CD14-positive monocyte (primary cell): ENCODE data around the gene DTNBP1. TPM values are rescaled to one million over a fixed set of nuclear protein-coding genes. Genes with fewer than 3 reads are reported as not detected.

Experiments
- DNase-seq, 3 donors: peaks; one replicate each; pipeline ENCODE4 v3.0.0-alpha.2; 2011 to 2022
- H2AFZ ChIP-seq: 2 replicates; pipeline ENCODE4 v1.6.0; 2012; ENCODE audit warnings: mild to moderate bottlenecking, low read depth, low read length, inconsistent platforms; ENCODE audit not compliant: insufficient read depth, poor library complexity, severe bottlenecking
- H3K27ac ChIP-seq, 2 donors: 1 replicate in 1 of 2; 2 replicates in 1 of 2; pipeline ENCODE4 v1.5.1; 2012 to 2013; ENCODE audit warnings: low read length in 2 of 2, control low read depth in 1 of 2, inconsistent platforms in 1 of 2, low read depth in 1 of 2, mild to moderate bottlenecking in 1 of 2
- H3K27me3 ChIP-seq, 2 donors: one replicate each; pipeline versions ENCODE4 v1.6.0 to v1.6.1; 2011 to 2013; ENCODE audit warnings: low read length in 2 of 2; ENCODE audit not compliant: control insufficient read depth in 2 of 2, insufficient read depth in 2 of 2
- H3K36me3 ChIP-seq, 2 donors: replicated peaks in 1 of 2; 1 replicate in 1 of 2; 2 replicates in 1 of 2; pipeline versions ENCODE4 v1.5.1 to v1.6.1; 2012 to 2013; ENCODE audit warnings: low read length in 2 of 2, control low read depth in 1 of 2, inconsistent platforms in 1 of 2, mild to moderate bottlenecking in 1 of 2; ENCODE audit not compliant: insufficient read depth in 2 of 2, control insufficient read depth in 1 of 2
- H3K4me1 ChIP-seq, 2 donors: 1 replicate in 1 of 2; 2 replicates in 1 of 2; pipeline versions ENCODE4 v1.5.1 to v1.6.1; 2012 to 2013; ENCODE audit warnings: low read length in 2 of 2, control low read depth in 1 of 2, inconsistent platforms in 1 of 2, mild to moderate bottlenecking in 1 of 2, moderate library complexity in 1 of 2; ENCODE audit not compliant: insufficient read depth in 2 of 2, control insufficient read depth in 1 of 2
- H3K4me2 ChIP-seq: replicated peaks from 2 replicates; pipeline ENCODE3; 2012; ENCODE audit warnings: low read length, moderate library complexity, mild to moderate bottlenecking; ENCODE audit not compliant: poor library complexity, severe bottlenecking; ENCODE audit errors: extremely low read depth
- H3K4me3 ChIP-seq, 3 experiments: fragments of 200-600 bp in 1 of 3; sonication (generic) in 1 of 3; replicated peaks in 1 of 3; 1 replicate in 2 of 3; 2 replicates in 1 of 3; pipeline ENCODE4 v1.5.1; 2011 to 2013; ENCODE audit warnings: low read length in 3 of 3, mild to moderate bottlenecking in 3 of 3, control low read depth in 2 of 3, low read depth in 2 of 3, inconsistent platforms in 1 of 3, moderate library complexity in 1 of 3
- H3K79me2 ChIP-seq: 2 replicates; pipeline ENCODE4 v1.6.0; 2012; ENCODE audit warnings: mild to moderate bottlenecking, control low read depth, inconsistent platforms, low read length, moderate library complexity; ENCODE audit not compliant: insufficient read depth
- H3K9ac ChIP-seq: 2 replicates; pipeline ENCODE4 v1.6.0; 2017; ENCODE audit warnings: low read length, mild to moderate bottlenecking; ENCODE audit not compliant: insufficient read depth, poor library complexity, severe bottlenecking
- H3K9me3 ChIP-seq, 2 donors: replicated peaks in 1 of 2; 1 replicate in 1 of 2; 2 replicates in 1 of 2; pipeline versions ENCODE4 v1.5.1 to v1.6.1; 2012 to 2013; ENCODE audit warnings: low read length in 2 of 2, control low read depth in 1 of 2; ENCODE audit not compliant: control insufficient read depth in 1 of 2, insufficient read depth in 1 of 2
- H4K20me1 ChIP-seq: 2 replicates; pipeline ENCODE4 v1.6.0; 2012; ENCODE audit warnings: mild to moderate bottlenecking, low read length, control low read depth, moderate library complexity; ENCODE audit not compliant: insufficient read depth
- H3K27ac Mint-ChIP-seq, 7 donors: one replicate each; pipeline ENCODE4 v1.8.0; 2020; ENCODE audit warnings: mild to moderate bottlenecking in 7 of 7, mixed read lengths in 7 of 7, moderate library complexity in 6 of 7, inconsistent platforms in 2 of 7
- H3K27me3 Mint-ChIP-seq, 3 donors: one replicate each; pipeline ENCODE4 v1.8.0; 2021 to 2022; ENCODE audit warnings: low read depth in 3 of 3, mild to moderate bottlenecking in 3 of 3, mixed read lengths in 3 of 3, moderate library complexity in 3 of 3, inconsistent platforms in 1 of 3
- H3K36me3 Mint-ChIP-seq, 2 donors: one replicate each; pipeline ENCODE4 v1.8.0; 2020; ENCODE audit warnings: mixed read lengths in 2 of 2, inconsistent platforms in 1 of 2, mild to moderate bottlenecking in 1 of 2
- H3K4me1 Mint-ChIP-seq: one replicate; pipeline ENCODE4 v1.8.0; 2020; ENCODE audit warnings: mild to moderate bottlenecking, mixed read lengths
- H3K4me3 Mint-ChIP-seq, 2 donors: one replicate each; pipeline ENCODE4 v1.8.0; 2020; ENCODE audit warnings: mild to moderate bottlenecking in 2 of 2, mixed read lengths in 2 of 2, moderate library complexity in 1 of 2
- H3K9me3 Mint-ChIP-seq, 7 donors: one replicate each; pipeline ENCODE4 v1.8.0; 2020 to 2022; ENCODE audit warnings: mixed read lengths in 7 of 7, mild to moderate bottlenecking in 6 of 7, moderate library complexity in 6 of 7, inconsistent platforms in 2 of 7
- CTCF ChIP-seq: fragments of 200-600 bp; IDR thresholded peaks from one replicate; pipeline ENCODE4 v1.8.0; 2022; ENCODE audit warnings: antibody characterized with exemption, mild to moderate bottlenecking
- WGBS: methylation state at CpG from one replicate; pipeline ENCODE4 v1.1.5; 2013; ENCODE audit warnings: missing lambda C conversion rate; ENCODE audit not compliant: insufficient coverage; 5-methylcytosine and 5-hydroxymethylcytosine counted together
- intact Hi-C, 2 donors: fragments of 100-400 bp; cut with micrococcal nuclease; formaldehyde crosslinking; loops; one replicate each; pipeline versions ENCODE4 v1.15.0 to v1.15.1; 2023
- polyA plus RNA-seq, 3 donors: library from polyadenylated mRNA; depleted of rRNA in 1 of 3; unstranded in 2 of 3; stranded (reverse) in 1 of 3; fragments of 300-500 nt in 2 of 3; fragments of >200 nt in 1 of 3; fragmentation: Illumina TruSeq in 2 of 3; gene quantifications; 1 replicate in 2 of 3; 2 replicates in 1 of 3; pipeline ENCODE4 v1.2.3, GENCODE V29; 2012 to 2021

The DTNBP1 gene
- polyA plus RNA-seq, 3 donors = 19.7 to 26.9 (median 20.5) TPM

GRCh38 chr6:15530411-15530810 lies 132.4 kb downstream of the DTNBP1 start:
- Mint-ChIP-seq H3K27ac (peak overlapping the region in 3 of 7 donors; percentile 1 to 65 (median 13)), H3K9me3 (peaks cover 0 to 4% (median 2%) of the 10 kb centered on the region in 7 donors), H3K36me3 (peaks cover 66 to 72% of the 10 kb centered on the region in 2 donors), H3K27me3 (no peaks in the 10 kb centered on the region), H3K4me3 (no peak overlapping the region), H3K4me1 (peaks cover 12% of the 10 kb centered on the region)
- H3K4me2 ChIP-seq = no peak overlapping the region
- H3K36me3 ChIP-seq = peaks cover 28 to 73% of the 10 kb centered on the region in 2 donors
- H3K4me1 ChIP-seq = peaks cover 8 to 11% of the 10 kb centered on the region in 2 donors
- H3K4me3 ChIP-seq = no peak overlapping the region
- no peaks in the 10 kb centered on the region for H3K9me3 ChIP-seq
- no peak overlapping the region for H3K9ac ChIP-seq
- 95% methylated on average over 5 of the region's 10 CpGs for WGBS
- H4K20me1 ChIP-seq = peaks cover 3% of the 10 kb centered on the region
- peaks cover 4% of the 10 kb centered on the region for H3K79me2 ChIP-seq
- TF ChIP-seq CTCF = no peak
- H2AFZ ChIP-seq = no peak overlapping the region
- DNase-seq = peak in 1 of 3 donors; percentile 38
- H3K27ac ChIP-seq = peak overlapping the region in 1 of 2 donors; percentile 4
- intact Hi-C loops = no loop called here
- no peaks in the 10 kb centered on the region for H3K27me3 ChIP-seq

- Mint-ChIP-seq H3K27me3 (no peaks in the 10 kb centered on the region), H3K9me3 (peaks cover 0 to 4% (median 2%) of the 10 kb centered on the region in 7 donors), H3K4me3 (no peak overlapping the region), H3K27ac (no peak overlapping the region), H3K36me3 (peaks cover 70 to 83% of the 10 kb centered on the region in 2 donors), H3K4me1 (peaks cover 2% of the 10 kb centered on the region)
- no peak for DNase-seq
- H4K20me1 ChIP-seq = peaks cover 12% of the 10 kb centered on the region
- H3K9ac ChIP-seq = no peak overlapping the region
- H3K36me3 ChIP-seq = peaks cover 39 to 89% of the 10 kb centered on the region in 2 donors
- intact Hi-C loops = no loop called here
- H3K4me3 ChIP-seq = no peak overlapping the region
- 100% methylated on average over 8 of the region's 9 CpGs for WGBS
- H3K9me3 ChIP-seq = no peaks in the 10 kb centered on the region
- no peak for TF ChIP-seq CTCF
- H3K4me1 ChIP-seq = no peaks in the 10 kb centered on the region
- H3K4me2 ChIP-seq = no peak overlapping the region
- no peak overlapping the region for H3K27ac ChIP-seq
- no peak overlapping the region for H2AFZ ChIP-seq
- peaks cover under 1% of the 10 kb centered on the region for H3K79me2 ChIP-seq
- no peaks in the 10 kb centered on the region for H3K27me3 ChIP-seq
Observed at GRCh38 chr6:15528870-15529269, 134.0 kb downstream of the DTNBP1 start.
